T1000 (cell line): ENCODE measurements around the gene ABL1.

ENCODE experiments used
- DNase-seq: peaks from one replicate; lab custom pipeline; 2025; ENCODE audit warnings: mixed read lengths; lab: John Stamatoyannopoulos, UW

The ABL1 gene

GRCh38 chr9:130849356-130849755 is 14.3 kb downstream of the ABL1 start:
- no peak for DNase-seq

- DNase-seq: no peak
These were observed 17.7 kb downstream of the ABL1 start for GRCh38 chr9:130852801-130853200.

GRCh38 chr9:130854092-130854491 is 19.0 kb downstream of the ABL1 start:
- DNase-seq: no peak

- DNase-seq: no peak
These were observed 19.8 kb downstream of the ABL1 start for GRCh38 chr9:130854835-130855234.

- no peak for DNase-seq
These were observed 21.4 kb downstream of the ABL1 start for GRCh38 chr9:130856474-130856873.

GRCh38 chr9:130857864-130858738 is 23.0 kb downstream of the ABL1 start:
- DNase-seq: peak; percentile 54

- no peak for DNase-seq
These were observed 24.0 kb downstream of the ABL1 start for GRCh38 chr9:130858739-130859705.

GRCh38 chr9:130860458-130861316 is 25.6 kb downstream of the ABL1 start:
- DNase-seq: peak; percentile 60

- DNase-seq: no peak
These were observed 26.5 kb downstream of the ABL1 start for GRCh38 chr9:130861372-130862180.

- DNase-seq: no peak
These were observed 27.2 kb downstream of the ABL1 start for GRCh38 chr9:130862217-130862616.

- no peak for DNase-seq
These were observed 27.7 kb downstream of the ABL1 start for GRCh38 chr9:130862747-130863146.

- no peak for DNase-seq
These were observed 29.5 kb downstream of the ABL1 start for GRCh38 chr9:130864541-130864940.

GRCh38 chr9:130865921-130866320 is 30.9 kb downstream of the ABL1 start:
- DNase-seq: no peak

- peak; percentile 57 for DNase-seq
These were observed 31.5 kb downstream of the ABL1 start for GRCh38 chr9:130866474-130866965.

GRCh38 chr9:130867556-130867955 is 32.5 kb downstream of the ABL1 start:
- DNase-seq: no peak

- DNase-seq: no peak
These were observed 33.2 kb downstream of the ABL1 start for GRCh38 chr9:130868230-130868629.

GRCh38 chr9:130869250-130869649 is 34.2 kb downstream of the ABL1 start:
- DNase-seq: no peak

GRCh38 chr9:130870491-130871381 is 35.7 kb downstream of the ABL1 start:
- DNase-seq: no peak

- no peak for DNase-seq
These were observed 36.5 kb downstream of the ABL1 start for GRCh38 chr9:130871395-130872062.
